OCI-LY7 (cell line): ENCODE measurements around the gene PLPPR1.

ENCODE experiments used
- CTCF ChIP-seq: fragments of 200-600 bp; sonication (generic); conservative IDR thresholded peaks from 2 replicates; pipeline ENCODE4 v1.5.1; 2014; ENCODE audit warnings: mild to moderate bottlenecking, antibody characterized with exemption, low read length, moderate library complexity, mixed read lengths
- EZH2phosphoT487 ChIP-seq: fragments of 200-600 bp; sonication (generic); IDR thresholded peaks from 2 replicates; pipeline ENCODE4 v1.6.1; 2018; ENCODE audit warnings: low read depth, borderline replicate concordance, mild to moderate bottlenecking, mixed run types, antibody characterized with exemption, low read length, moderate library complexity, mixed read lengths

- no peak for TF ChIP-seq CTCF
- TF ChIP-seq EZH2phosphoT487 = no peak
Observed at GRCh38 chr9:101097210-101097609, 68.7 kb downstream of the PLPPR1 start.
